ENCODE measurements around the gene ADGRE2.

Gene ADGRE2

DNA sequence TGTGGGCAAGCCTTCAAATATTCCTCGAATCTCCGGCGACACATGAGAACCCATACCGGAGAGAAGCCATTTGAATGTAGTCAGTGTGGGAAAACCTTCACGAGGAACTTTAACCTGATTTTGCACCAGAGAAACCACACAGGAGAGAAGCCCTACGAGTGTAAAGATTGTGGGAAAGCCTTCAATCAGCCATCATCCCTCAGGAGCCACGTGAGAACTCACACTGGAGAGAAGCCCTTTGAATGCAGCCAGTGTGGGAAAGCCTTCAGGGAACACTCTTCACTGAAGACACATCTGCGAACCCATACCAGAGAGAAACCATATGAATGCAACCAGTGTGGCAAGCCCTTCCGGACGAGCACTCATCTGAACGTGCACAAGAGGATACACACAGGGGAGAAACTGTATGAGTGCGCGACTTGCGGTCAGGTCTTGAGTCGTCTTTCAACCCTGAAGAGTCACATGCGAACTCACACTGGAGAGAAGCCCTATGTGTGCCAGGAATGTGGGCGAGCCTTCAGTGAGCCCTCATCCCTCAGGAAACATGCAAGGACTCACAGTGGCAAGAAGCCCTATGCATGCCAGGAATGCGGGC, 59.7 kb downstream of the ADGRE2 start:
- TF ChIP-seq, protein P1, sequence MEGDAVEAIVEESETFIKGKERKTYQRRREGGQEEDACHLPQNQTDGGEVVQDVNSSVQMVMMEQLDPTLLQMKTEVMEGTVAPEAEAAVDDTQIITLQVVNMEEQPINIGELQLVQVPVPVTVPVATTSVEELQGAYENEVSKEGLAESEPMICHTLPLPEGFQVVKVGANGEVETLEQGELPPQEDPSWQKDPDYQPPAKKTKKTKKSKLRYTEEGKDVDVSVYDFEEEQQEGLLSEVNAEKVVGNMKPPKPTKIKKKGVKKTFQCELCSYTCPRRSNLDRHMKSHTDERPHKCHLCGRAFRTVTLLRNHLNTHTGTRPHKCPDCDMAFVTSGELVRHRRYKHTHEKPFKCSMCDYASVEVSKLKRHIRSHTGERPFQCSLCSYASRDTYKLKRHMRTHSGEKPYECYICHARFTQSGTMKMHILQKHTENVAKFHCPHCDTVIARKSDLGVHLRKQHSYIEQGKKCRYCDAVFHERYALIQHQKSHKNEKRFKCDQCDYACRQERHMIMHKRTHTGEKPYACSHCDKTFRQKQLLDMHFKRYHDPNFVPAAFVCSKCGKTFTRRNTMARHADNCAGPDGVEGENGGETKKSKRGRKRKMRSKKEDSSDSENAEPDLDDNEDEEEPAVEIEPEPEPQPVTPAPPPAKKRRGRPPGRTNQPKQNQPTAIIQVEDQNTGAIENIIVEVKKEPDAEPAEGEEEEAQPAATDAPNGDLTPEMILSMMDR (IDR thresholded peaks at IDR 0.05; ENCODE audit: borderline replicate concordance, insufficient read depth, low read depth, low read length): no peak
- H3K4me3 ChIP-seq (ENCODE audit: low read depth, low read length): no peak overlapping the region

DNA sequence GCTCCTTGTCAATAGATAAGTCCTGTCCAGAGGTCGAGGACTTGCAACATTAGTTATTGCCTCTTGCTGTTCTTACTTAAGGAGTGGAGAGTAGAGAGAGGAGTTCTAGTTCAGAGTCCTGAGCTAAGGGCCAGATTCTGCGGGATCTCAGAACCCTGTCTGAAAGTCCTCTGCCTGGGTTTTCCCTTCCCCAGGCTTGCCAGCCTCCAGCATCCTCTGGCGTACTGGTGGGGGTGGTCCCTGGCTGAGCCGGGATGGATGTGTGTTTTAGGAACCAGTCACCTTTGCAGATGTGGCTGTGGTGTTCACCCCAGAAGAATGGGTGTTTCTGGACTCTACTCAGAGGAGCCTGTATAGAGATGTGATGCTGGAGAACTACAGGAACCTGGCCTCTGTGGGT, 62.5 kb downstream of the ADGRE2 start:
- TF ChIP-seq, protein P1 (IDR thresholded peaks at IDR 0.05; ENCODE audit: borderline replicate concordance, insufficient read depth, low read depth, low read length): no peak
- H3K4me3 ChIP-seq (ENCODE audit: low read depth, low read length): no peak overlapping the region

DNA sequence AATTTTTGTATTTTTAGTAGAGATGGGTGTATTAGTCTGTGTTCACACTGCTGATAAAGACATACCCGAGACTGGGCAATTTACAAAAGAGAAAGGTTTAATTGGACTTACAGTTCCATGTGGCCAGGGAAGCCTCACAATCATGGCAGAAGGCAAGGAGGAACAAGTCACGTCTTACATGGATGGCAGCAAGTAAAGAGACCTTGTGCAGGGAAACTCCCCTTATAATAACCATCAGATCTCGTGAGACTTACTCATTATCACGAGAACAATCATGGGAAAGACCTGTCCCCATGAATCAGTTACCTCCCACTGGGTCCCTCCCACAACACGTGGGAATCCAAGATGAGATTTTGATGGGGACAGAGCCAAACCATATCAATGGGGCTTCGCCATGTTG, 73.9 kb downstream of the ADGRE2 start:
- TF ChIP-seq, protein P1 (IDR thresholded peaks at IDR 0.05; ENCODE audit: borderline replicate concordance, insufficient read depth, low read depth, low read length): no peak
- no peak overlapping the region for H3K4me3 ChIP-seq (ENCODE audit: low read depth, low read length)

DNA sequence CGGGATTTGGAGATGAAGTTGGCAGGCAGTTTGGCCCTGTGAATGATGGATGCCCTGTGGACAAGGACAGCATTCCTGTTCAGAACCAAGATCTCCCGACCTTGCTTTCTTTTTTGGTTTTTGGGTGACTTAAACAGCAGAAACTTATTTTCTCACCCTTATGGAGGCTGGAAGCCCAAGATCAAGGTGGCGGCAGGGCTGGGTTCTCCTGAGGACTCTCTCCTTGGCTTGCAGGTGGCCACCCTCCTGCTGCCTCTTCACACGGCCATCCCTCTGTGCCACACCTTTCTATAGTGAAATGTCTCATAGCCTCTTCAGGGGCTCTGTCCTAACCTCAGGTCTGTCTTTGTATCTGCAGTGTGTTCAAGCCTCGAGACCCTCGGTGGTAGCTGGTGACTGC, 74.5 kb downstream of the ADGRE2 start:
- H3K4me3 ChIP-seq (ENCODE audit: low read depth, low read length): no peak overlapping the region
- TF ChIP-seq, protein P1 (IDR thresholded peaks at IDR 0.05; ENCODE audit: borderline replicate concordance, insufficient read depth, low read depth, low read length): no peak

DNA sequence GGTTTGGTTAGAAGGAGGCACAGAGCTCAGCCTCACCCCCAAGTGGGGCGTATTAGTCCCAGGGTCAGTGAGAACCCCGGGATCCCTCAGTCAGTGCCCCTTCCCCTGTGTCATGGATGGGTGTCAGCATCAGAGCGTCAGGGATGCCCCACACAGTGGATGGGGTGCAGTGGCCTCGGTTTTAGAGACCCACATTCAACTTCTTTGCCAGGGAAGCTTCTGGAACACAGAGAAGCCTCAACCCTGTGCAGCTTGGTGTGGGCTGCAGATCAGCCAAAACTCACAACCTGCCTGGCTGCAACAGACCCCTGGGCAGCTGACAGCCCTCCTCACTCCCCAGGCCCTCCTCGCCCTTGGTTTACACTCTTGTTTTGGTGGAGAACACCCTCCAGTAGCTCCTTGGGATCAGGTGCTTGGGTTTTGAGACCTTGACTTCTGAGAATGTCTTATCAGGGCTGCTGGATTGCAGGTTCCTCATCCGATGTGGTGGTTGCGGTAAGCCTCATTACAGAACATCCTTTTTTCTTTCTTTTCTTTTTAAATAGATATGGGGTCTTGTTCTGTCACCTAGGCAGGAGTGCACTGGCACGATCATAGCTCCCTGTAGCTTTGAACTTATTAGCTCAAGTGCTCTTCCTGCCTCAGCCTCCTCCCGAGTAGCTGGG, 77.5 kb downstream of the ADGRE2 start:
- TF ChIP-seq, protein P1 (IDR thresholded peaks at IDR 0.05; ENCODE audit: borderline replicate concordance, insufficient read depth, low read depth, low read length): no peak
- H3K4me3 ChIP-seq (ENCODE audit: low read depth, low read length): no peak overlapping the region

DNA sequence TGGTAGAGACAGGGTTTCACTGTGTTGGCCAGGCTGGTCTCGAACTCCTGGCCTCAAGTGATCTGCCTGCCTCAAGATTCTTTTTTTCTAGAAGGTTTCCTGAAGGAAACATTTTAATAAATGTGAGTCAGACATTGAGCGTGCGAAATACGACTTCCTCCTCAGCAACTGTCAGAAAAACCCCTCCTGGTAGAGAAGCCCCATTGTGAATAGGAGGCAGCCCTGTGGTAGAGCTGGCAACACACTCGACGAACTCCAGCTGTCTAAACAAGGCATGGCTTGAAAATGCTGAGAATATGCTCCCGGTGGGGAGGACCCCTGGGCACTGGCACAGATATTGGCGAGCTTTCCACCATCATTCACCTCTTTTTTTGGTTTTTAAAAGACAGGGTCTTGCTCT, 78.7 kb downstream of the ADGRE2 start:
- TF ChIP-seq, protein P1 (IDR thresholded peaks at IDR 0.05; ENCODE audit: borderline replicate concordance, insufficient read depth, low read depth, low read length): no peak
- H3K4me3 ChIP-seq (ENCODE audit: low read depth, low read length): no peak overlapping the region

DNA sequence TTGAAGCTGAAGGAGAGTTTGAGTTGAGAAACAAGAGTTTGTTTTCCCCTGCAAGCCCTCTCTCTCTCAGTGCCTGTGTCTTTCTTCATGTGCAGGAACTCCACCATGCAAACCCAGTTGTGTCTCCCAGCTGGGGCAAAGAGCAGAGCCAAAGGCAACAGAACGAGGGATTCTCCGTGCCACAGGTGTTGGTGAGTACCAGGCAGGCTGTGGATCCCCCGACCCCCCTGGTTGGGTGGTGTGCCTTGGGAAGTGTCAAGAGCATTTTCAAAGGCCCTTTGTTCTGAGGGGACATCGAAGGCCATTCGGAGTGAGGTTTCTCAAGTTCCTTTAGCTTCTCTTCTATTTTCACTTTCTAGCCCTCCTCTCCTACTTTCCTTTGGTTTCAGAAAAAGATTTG, 82.9 kb downstream of the ADGRE2 start:
- H3K4me3 ChIP-seq (ENCODE audit: low read depth, low read length): no peak overlapping the region

More for the DNA sequence above, 82.9 kb downstream of the ADGRE2 start:
- TF ChIP-seq, protein P1 (IDR thresholded peaks at IDR 0.05; ENCODE audit: borderline replicate concordance, insufficient read depth, low read depth, low read length): no peak
